Lower leg skin (tissue), 4 donors: ENCODE results near the gene C2CD2L. TPM values are rescaled to one million over a fixed set of nuclear protein-coding genes. Genes with fewer than 3 reads are reported as not detected.
"Not testable (repeated sequence)": the region's sequence is repeated elsewhere in the genome, so short reads cannot be mapped to it uniquely, and the experiment has no call there.

ENCODE experiments used
- DNase-seq, 2 donors: peaks; one replicate each; pipeline ENCODE4 v3.0.0-alpha.2; 2019; ENCODE audit warnings: low spot score in 2 of 2
- H3K4me3 ChIP-seq: fragments of 200-600 bp; sonication (generic); 2 replicates; pipeline ENCODE4 v1.5.1; 2017; ENCODE audit warnings: mild to moderate bottlenecking, low read depth; ENCODE audit not compliant: poor library complexity, severe bottlenecking
- POLR2A ChIP-seq, 2 donors: fragments of 450-650 bp; IDR thresholded peaks; one replicate each; pipeline ENCODE4 v1.6.1; 2016 to 2017; ENCODE audit warnings: antibody characterized with exemption in 2 of 2, mild to moderate bottlenecking in 1 of 2, moderate library complexity in 1 of 2
- WGBS, 2 donors: methylation state at CpG; one replicate each; pipeline ENCODE4 v1.1.5; 2018; 5-methylcytosine and 5-hydroxymethylcytosine counted together
- intact Hi-C: fragments of 100-400 bp; cut with DNase I; formaldehyde crosslinking; loops from one replicate; pipeline ENCODE4 v1.15.0; 2023; ENCODE audit warnings: low total_unique reads
- total RNA-seq, 4 donors: library from RNA; depleted of rRNA; stranded (reverse); fragments of >200 nt; gene quantifications; one replicate each; pipeline ENCODE4 v1.1.0, GENCODE V29; 2016
- TF ChIP-seq, protein P1 (sequence below), 3 donors: fragments of 450-650 bp; IDR thresholded peaks; one replicate each; pipeline ENCODE4 v1.5.1; 2016; ENCODE audit warnings: antibody characterized with exemption in 3 of 3, mild to moderate bottlenecking in 3 of 3, moderate library complexity in 2 of 3

C2CD2L gene
- total RNA-seq = 10 to 100 TPM; 16.8 to 27.2 (median 22.6) TPM

- intact Hi-C loops = no loop called here
- WGBS, 2 donors = 0 to 2% methylated on average over 9 to 25 of the region's 49 CpGs
- peak; percentile 90 to 98 for DNase-seq
- no peak for TF ChIP-seq POLR2A (IDR thresholded peaks at IDR 0.05)
- peak within 1 kb of the TSS; percentile 85 for H3K4me3 ChIP-seq
Observed at GRCh38 chr11:119106564-119107537, at the start of gene C2CD2L. TSS of gene C2CD2L (plus strand) at chr11:119107344. CDS start at chr11:119107742, 398 bp downstream.

- intact Hi-C loops, H3K4me3 ChIP-seq, DNase-seq: not testable (repeated sequence)
- WGBS, 2 donors = 69 to 93% methylated on average over 3 to 23 of the region's 35 CpGs
Observed at GRCh38 chr11:119059128-119059527, 48.0 kb upstream of the C2CD2L start.

- intact Hi-C loops = no loop called here
- DNase-seq = no peak
- TF ChIP-seq POLR2A (IDR thresholded peaks at IDR 0.05) = no peak
- no peak overlapping the region for H3K4me3 ChIP-seq
- WGBS, 2 donors = 90 to 95% methylated on average over 3 of the region's 3 CpGs
Observed at GRCh38 chr11:119061256-119061655, 45.9 kb upstream of the C2CD2L start.

DNA sequence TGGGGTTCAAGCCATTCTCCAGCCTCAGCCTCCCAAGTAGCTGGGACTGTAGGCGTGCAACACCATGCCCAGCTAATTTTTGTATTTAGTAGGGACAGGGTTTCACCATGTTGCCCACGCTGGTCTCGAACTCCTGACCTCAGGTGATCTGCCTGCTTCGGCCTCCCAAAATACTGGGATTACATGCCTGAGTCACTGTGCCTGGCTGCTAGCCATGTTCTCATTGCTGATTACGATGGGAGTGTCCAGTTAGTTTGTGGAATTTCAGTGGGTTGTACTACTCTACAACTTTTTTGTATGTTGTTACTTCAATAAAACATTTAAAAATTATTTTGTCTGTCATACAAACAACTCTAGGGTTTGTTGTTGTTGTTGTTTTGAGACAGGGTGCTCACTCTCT is 44.4 kb upstream of the C2CD2L start:
- intact Hi-C loops = no loop called here

GRCh38 chr11:119065369-119065768 is 41.8 kb upstream of the C2CD2L start:
- H3K4me3 ChIP-seq = no peak overlapping the region
- 67% methylated on average over 4 of the region's 4 CpGs for WGBS, 2 donors
- TF ChIP-seq POLR2A (IDR thresholded peaks at IDR 0.05) = no peak
- TF ChIP-seq, protein P1, sequence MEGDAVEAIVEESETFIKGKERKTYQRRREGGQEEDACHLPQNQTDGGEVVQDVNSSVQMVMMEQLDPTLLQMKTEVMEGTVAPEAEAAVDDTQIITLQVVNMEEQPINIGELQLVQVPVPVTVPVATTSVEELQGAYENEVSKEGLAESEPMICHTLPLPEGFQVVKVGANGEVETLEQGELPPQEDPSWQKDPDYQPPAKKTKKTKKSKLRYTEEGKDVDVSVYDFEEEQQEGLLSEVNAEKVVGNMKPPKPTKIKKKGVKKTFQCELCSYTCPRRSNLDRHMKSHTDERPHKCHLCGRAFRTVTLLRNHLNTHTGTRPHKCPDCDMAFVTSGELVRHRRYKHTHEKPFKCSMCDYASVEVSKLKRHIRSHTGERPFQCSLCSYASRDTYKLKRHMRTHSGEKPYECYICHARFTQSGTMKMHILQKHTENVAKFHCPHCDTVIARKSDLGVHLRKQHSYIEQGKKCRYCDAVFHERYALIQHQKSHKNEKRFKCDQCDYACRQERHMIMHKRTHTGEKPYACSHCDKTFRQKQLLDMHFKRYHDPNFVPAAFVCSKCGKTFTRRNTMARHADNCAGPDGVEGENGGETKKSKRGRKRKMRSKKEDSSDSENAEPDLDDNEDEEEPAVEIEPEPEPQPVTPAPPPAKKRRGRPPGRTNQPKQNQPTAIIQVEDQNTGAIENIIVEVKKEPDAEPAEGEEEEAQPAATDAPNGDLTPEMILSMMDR (IDR thresholded peaks at IDR 0.05) = no peak
- intact Hi-C loops = no loop called here
- DNase-seq = no peak

More for the DNA sequence above, 44.4 kb upstream of the C2CD2L start:
- TF ChIP-seq, protein P1 (IDR thresholded peaks at IDR 0.05) = no peak
- TF ChIP-seq POLR2A (IDR thresholded peaks at IDR 0.05) = no peak
- H3K4me3 ChIP-seq = no peak overlapping the region
- WGBS, 2 donors = 47 to 71% methylated on average over 5 of the region's 5 CpGs
- no peak for DNase-seq

DNA sequence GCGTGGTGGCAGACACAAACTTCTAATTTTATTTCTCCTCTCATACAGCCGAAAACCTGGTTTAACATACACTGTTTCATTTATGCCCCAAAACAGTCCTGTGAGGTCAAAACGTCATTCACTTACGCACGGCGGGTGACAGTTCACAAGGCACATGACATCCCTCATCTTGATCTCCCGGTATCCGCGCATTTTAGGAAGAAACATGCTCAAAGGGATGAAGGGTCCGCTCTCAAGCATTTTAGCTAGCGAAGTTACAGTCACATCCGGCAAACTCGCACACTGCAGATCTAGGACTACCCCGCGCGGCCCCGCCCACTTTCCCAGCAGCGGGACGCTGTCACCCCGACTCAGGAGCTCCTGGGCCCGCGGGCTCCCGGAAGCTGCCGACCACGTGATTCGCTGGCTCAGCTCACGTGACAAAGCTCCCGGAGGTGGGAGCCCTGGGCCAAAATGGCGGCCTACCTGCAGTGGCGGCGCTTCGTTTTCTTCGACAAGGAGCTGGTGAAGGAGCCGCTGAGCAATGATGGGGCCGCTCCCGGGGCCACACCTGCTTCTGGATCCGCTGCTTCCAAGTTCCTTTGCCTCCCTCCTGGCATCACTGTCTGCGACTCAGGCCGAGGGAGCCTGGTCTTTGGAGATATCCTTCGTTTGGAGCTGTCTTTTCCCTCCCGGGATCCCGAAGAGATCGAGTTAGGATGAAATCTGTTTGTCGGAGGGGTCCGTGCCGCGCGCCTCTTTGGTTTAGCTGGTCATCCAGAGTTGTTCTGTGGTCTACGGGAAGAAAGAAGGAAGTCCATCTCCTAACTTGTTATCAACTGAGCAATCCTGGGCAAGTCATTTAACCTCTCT is 39.5 kb upstream of the C2CD2L start, which contains the start of gene VPS11:
Gene VPS11 (plus strand): TSS at position 448 of the 852 bp plus-strand sequence. CDS start 6 bp downstream, at position 454.
- intact Hi-C loops = no loop called here
- peak within 1 kb of the TSS; percentile 94 for H3K4me3 ChIP-seq
- TF ChIP-seq, protein P1 (IDR thresholded peaks at IDR 0.05) = no peak
- TF ChIP-seq POLR2A (IDR thresholded peaks at IDR 0.05) = peak in 1 of 2 donors; percentile 10
- 0 to 1% methylated on average over 39 to 49 of the region's 49 CpGs for WGBS, 2 donors
- DNase-seq = peak; percentile 98 to 100

- intact Hi-C loops = no loop called here
- TF ChIP-seq, protein P1 (IDR thresholded peaks at IDR 0.05) = no peak
- TF ChIP-seq POLR2A (IDR thresholded peaks at IDR 0.05) = no peak
- DNase-seq = no peak
- H3K4me3 ChIP-seq = no peak overlapping the region
- WGBS, 2 donors = 83 to 94% methylated on average over 11 of the region's 11 CpGs
Observed at GRCh38 chr11:119077839-119078238, 29.3 kb upstream of the C2CD2L start.
